GM19099 (cell line): ENCODE results near the gene COMT.

Source experiments
- POLR2A ChIP-seq: IDR thresholded peaks from 3 replicates; pipeline ENCODE4 v1.6.1; 2011; ENCODE audit warnings: low read depth; ENCODE audit not compliant: insufficient read length; ENCODE audit errors: extremely low read depth

COMT gene

GRCh38 chr22:19917389-19918138 lies 24.0 kb upstream of the COMT start:
- no peak for TF ChIP-seq POLR2A

GRCh38 chr22:19918332-19919106 lies 23.1 kb upstream of the COMT start:
- TF ChIP-seq POLR2A = no peak

GRCh38 chr22:19919701-19920363 lies 21.7 kb upstream of the COMT start:
- TF ChIP-seq POLR2A = no peak

GRCh38 chr22:19921544-19922081 lies 20.0 kb upstream of the COMT start:
- no peak for TF ChIP-seq POLR2A

- TF ChIP-seq POLR2A = no peak
Measured at GRCh38 chr22:19923914-19924513, 17.6 kb upstream of the COMT start.

- TF ChIP-seq POLR2A = no peak
Measured at GRCh38 chr22:19927696-19928095, 13.9 kb upstream of the COMT start.

- TF ChIP-seq POLR2A = no peak
Measured at GRCh38 chr22:19928207-19928606, 13.4 kb upstream of the COMT start.

- no peak for TF ChIP-seq POLR2A
Measured at GRCh38 chr22:19929586-19930550, 11.7 kb upstream of the COMT start.

GRCh38 chr22:19930551-19931486 lies 10.8 kb upstream of the COMT start:
- TF ChIP-seq POLR2A = no peak

GRCh38 chr22:19931514-19931913 lies 10.1 kb upstream of the COMT start:
- TF ChIP-seq POLR2A = no peak

GRCh38 chr22:19932367-19933206 lies 9.0 kb upstream of the COMT start:
- TF ChIP-seq POLR2A = no peak

GRCh38 chr22:19933341-19934241 lies 8.0 kb upstream of the COMT start:
- TF ChIP-seq POLR2A = no peak
